IMR-90 (cell line): ENCODE results near the gene CLEC3B. TPM values are rescaled to one million over a fixed set of nuclear protein-coding genes. Genes with fewer than 3 reads are reported as not detected.

Experiments
- ATAC-seq: fragments of 200-7000 bp; cut with Tn5 transposase; 2 replicates; pipeline ENCODE4 v1.9.1; 2020; ENCODE audit warnings: low read depth, mild to moderate bottlenecking, moderate library complexity
- BruUV-seq: library from RNA; stranded (reverse); fragments of 400-500 nt; replicated peaks from 2 replicates; lab custom pipeline; 2021; lab: Mats Ljungman, UMichigan
- CTCF ChIA-PET: fragments of 300-600 bp; formaldehyde crosslinking; extraction: SDS; loops from one replicate; lab custom pipeline; 2021; ENCODE audit warnings: antibody characterized with exemption; lab: Yijun Ruan, JAX
- POLR2A ChIA-PET: fragments of 300-600 bp; sonication (Branson Sonifier 250); formaldehyde crosslinking; loops from one replicate; lab custom pipeline; 2022; ENCODE audit warnings: antibody characterized with exemption; ENCODE audit not compliant: unreplicated experiment; lab: Charles Lee
- DNase-seq: peaks from one replicate; pipeline ENCODE4 v3.0.0; 2013
- H2AFZ ChIP-seq: replicated peaks from 2 replicates; pipeline ENCODE3; 2013; ENCODE audit warnings: low read length, mild to moderate bottlenecking; ENCODE audit not compliant: poor library complexity
- H2AK5ac ChIP-seq: 2 replicates; pipeline ENCODE4 v1.6.1; 2013; ENCODE audit warnings: low read depth, low read length, inconsistent platforms
- H2AK9ac ChIP-seq: replicated peaks from 2 replicates; pipeline ENCODE3; 2013; ENCODE audit warnings: mild to moderate bottlenecking, low read depth, low read length, moderate library complexity; ENCODE audit not compliant: poor library complexity
- H2BK120ac ChIP-seq: 2 replicates; pipeline ENCODE4 v1.6.1; 2013; ENCODE audit warnings: low read depth, low read length, inconsistent platforms
- H2BK15ac ChIP-seq: 3 replicates; pipeline ENCODE4 v1.6.1; 2013; ENCODE audit warnings: low read depth, low read length, inconsistent platforms
- H2BK20ac ChIP-seq: 2 replicates; pipeline ENCODE4 v1.6.1; 2013; ENCODE audit warnings: low read depth, mild to moderate bottlenecking, inconsistent platforms, low read length, moderate library complexity
- H2BK5ac ChIP-seq: 2 replicates; pipeline ENCODE4 v1.6.1; 2013; ENCODE audit warnings: mild to moderate bottlenecking, low read depth, low read length, inconsistent platforms; ENCODE audit not compliant: poor library complexity, severe bottlenecking
- H3K14ac ChIP-seq: replicated peaks from 2 replicates; pipeline ENCODE4 v1.6.1; 2013; ENCODE audit warnings: low read depth, low read length, inconsistent platforms
- H3K18ac ChIP-seq: 2 replicates; pipeline ENCODE4 v1.6.1; 2013; ENCODE audit warnings: low read depth, low read length, control low read depth
- H3K23ac ChIP-seq: 2 replicates; pipeline ENCODE4 v1.6.1; 2013; ENCODE audit warnings: low read depth, low read length, inconsistent platforms
- H3K27ac ChIP-seq: 2 replicates; pipeline ENCODE4 v1.5.1; 2013; ENCODE audit warnings: mild to moderate bottlenecking, control low read depth, low read length; ENCODE audit not compliant: insufficient read depth
- H3K27me3 ChIP-seq: 2 replicates; pipeline ENCODE4 v1.6.1; 2013; ENCODE audit warnings: low read length; ENCODE audit not compliant: control insufficient read depth, insufficient read depth
- H3K36me3 ChIP-seq: 2 replicates; pipeline ENCODE4 v1.6.1; 2013; ENCODE audit warnings: low read length, mixed read lengths; ENCODE audit not compliant: control insufficient read depth, insufficient read depth
- H3K4ac ChIP-seq: 2 replicates; pipeline ENCODE4 v1.6.1; 2013; ENCODE audit warnings: low read depth, low read length, inconsistent platforms
- H3K4me1 ChIP-seq: 2 replicates; pipeline ENCODE4 v1.6.1; 2013; ENCODE audit warnings: low read length, mixed read lengths; ENCODE audit not compliant: control insufficient read depth, insufficient read depth
- H3K4me2 ChIP-seq: 2 replicates; pipeline ENCODE4 v1.6.1; 2013; ENCODE audit warnings: low read depth, mild to moderate bottlenecking, control low read depth, low read length, moderate library complexity
- H3K4me3 ChIP-seq: 2 replicates; pipeline ENCODE4 v1.5.1; 2013; ENCODE audit warnings: low read depth, mild to moderate bottlenecking, control low read depth, low read length, moderate library complexity; ENCODE audit not compliant: insufficient read depth
- H3K56ac ChIP-seq: 2 replicates; pipeline ENCODE4 v1.6.1; 2013; ENCODE audit warnings: low read length, inconsistent platforms; ENCODE audit not compliant: insufficient read depth; ENCODE audit errors: extremely low read depth
- H3K79me1 ChIP-seq, 2 experiments: 2 replicates each; pipeline ENCODE4 v1.6.1; 2013; ENCODE audit warnings: low read length in 2 of 2, inconsistent platforms in 1 of 2, low read depth in 1 of 2
- H3K9ac ChIP-seq: 2 replicates; pipeline ENCODE4 v1.6.1; 2013; ENCODE audit warnings: low read depth, low read length, control low read depth
- H3K9me1 ChIP-seq: 2 replicates; pipeline ENCODE4 v1.6.1; 2013; ENCODE audit warnings: low read length, inconsistent platforms; ENCODE audit not compliant: insufficient read depth
- H3K9me3 ChIP-seq: 2 replicates; pipeline ENCODE4 v1.6.1; 2013; ENCODE audit warnings: low read length; ENCODE audit not compliant: control insufficient read depth, insufficient read depth
- H4K20me1 ChIP-seq: 2 replicates; pipeline ENCODE4 v1.6.1; 2013; ENCODE audit warnings: low read length, inconsistent platforms; ENCODE audit not compliant: insufficient read depth
- H4K5ac ChIP-seq: 2 replicates; pipeline ENCODE4 v1.6.1; 2013; ENCODE audit warnings: mild to moderate bottlenecking, low read depth, low read length, control low read depth
- H4K8ac ChIP-seq, 2 experiments: 2 replicates each; pipeline ENCODE4 v1.6.1; 2013; ENCODE audit warnings: low read depth in 2 of 2, low read length in 2 of 2, control low read depth in 1 of 2, inconsistent platforms in 1 of 2
- H4K91ac ChIP-seq: 2 replicates; pipeline ENCODE4 v1.6.1; 2013; ENCODE audit warnings: low read depth, low read length, inconsistent platforms; ENCODE audit not compliant: insufficient read depth
- MAFK ChIP-seq: IDR thresholded peaks from 2 replicates; pipeline ENCODE4 v1.6.1; 2012; ENCODE audit warnings: low read depth, low read length, improper control_type of control experiment
- NFE2L2 ChIP-seq: fragments of 150-350 bp; IDR thresholded peaks from 2 replicates; pipeline ENCODE4 v1.6.1; 2016; ENCODE audit warnings: low read depth, mild to moderate bottlenecking, low read length
- WGBS, 2 experiments: methylation state at CpG; one replicate each; pipeline versions ENCODE4 v1.1.5 to v1.1.7; 2013; ENCODE audit warnings: missing lambda C conversion rate in 2 of 2; ENCODE audit not compliant: insufficient read length in 1 of 2; ENCODE audit errors: extremely low coverage in 2 of 2; 5-methylcytosine and 5-hydroxymethylcytosine counted together
- dilution Hi-C: fragments of 300-500 bp; cut with HindIII; formaldehyde crosslinking; loops from one replicate; pipeline ENCODE4 v1.14.3; 2018; ENCODE audit warnings: low sequenced_read_pairs; ENCODE audit not compliant: unreplicated experiment
- in situ Hi-C: fragments of 300-500 bp; cut with MboI; formaldehyde crosslinking; loops from 3 replicates; pipeline ENCODE4 v1.14.3; 2019; ENCODE audit warnings: low sequenced_read_pairs, inconsistent platforms, mixed read lengths
- intact Hi-C: fragments of 100-400 bp; cut with micrococcal nuclease; formaldehyde crosslinking; loops from 2 replicates; pipeline ENCODE4 v1.10.0; 2022
- polyA plus RNA-seq, 3 experiments: library from polyadenylated mRNA; depleted of rRNA; stranded (reverse); fragments of >200 nt; gene quantifications; 2 replicates each; pipeline ENCODE4 v1.2.3, GENCODE V29; 2012; ENCODE audit warnings: low replicate concordance in 1 of 3
- total RNA-seq: library from RNA; depleted of rRNA; stranded (reverse); fragments of >200 nt; gene quantifications from 2 replicates; pipeline ENCODE4 v1.2.3, GENCODE V29; 2012

The CLEC3B gene
- total and polyA plus RNA-seq, 2 of the 4 experiments (the other 2 are of a cell fraction): 3.6 to 13.2 TPM

- Histone ChIP-seq H3K9me3 (no peaks in the 10 kb centered on the region), H2AK5ac (peak overlapping the region; percentile 82), H3K9ac (peak overlapping the region; percentile 61), H2BK15ac (peak overlapping the region; percentile 85; the same call in 2 of the 3 replicates), H3K14ac (peak overlapping the region; percentile 97), H2BK20ac (peak overlapping the region; percentile 96), H3K27me3 (no peaks in the 10 kb centered on the region), H3K4ac (peak overlapping the region; percentile 97), H3K18ac (peak overlapping the region; percentile 91), H4K91ac (peak overlapping the region; percentile 96), H3K4me1 (peaks cover 30% of the 10 kb centered on the region), H2BK5ac (peak overlapping the region; percentile 96), H2BK120ac (peak overlapping the region; percentile 97), H4K8ac (peak overlapping the region; percentile 45 to 91), H3K27ac (peak overlapping the region; percentile 97), H4K5ac (peak overlapping the region; percentile 93), H4K20me1 (peaks cover 5% of the 10 kb centered on the region), H3K23ac (peak overlapping the region; percentile 96), H3K36me3 (peaks cover 4% of the 10 kb centered on the region; the same call in 1 of the 2 replicates), H3K79me1 (peaks cover 0 to 33% of the 10 kb centered on the region in 2 experiments; a peak in 2 of 4 replicates), H3K4me2 (peak overlapping the region; percentile 89), H3K56ac (peak overlapping the region; percentile 95), H2AFZ (peak overlapping the region; percentile 65), H2AK9ac (peak overlapping the region; percentile 95), H3K4me3 (0 out of 2 replicates have a peak overlapping the region, but pooled peaks have one; percentile 13), H3K9me1 (peaks cover 36% of the 10 kb centered on the region)
- ATAC-seq (peak; percentile 77), DNase-seq (peak; percentile 91)
- POLR2A ChIA-PET: interaction anchor here (0.6 kb wide), 1 partner anchor 679 kb away, joined by 3 read pairs; no protein-coding TSS in a partner anchor
- CTCF ChIA-PET: interaction anchor here (0.6 to 1.5 kb wide), 4 partner anchors 10 to 708 kb away, joined by 3 to 5 read pairs (median 4); partner anchors contain the start of gene CLEC3B
- in situ Hi-C loops: no loop called here
- TF ChIP-seq MAFK (peak; percentile 88), NFE2L2 (no peak)
- dilution Hi-C loops: no loop called here
- WGBS, 2 experiments: no CpG with 5 or more reads among the region's 7 CpGs
- BruUV-seq: no TSS peak
- intact Hi-C loops: no loop called here
Observed at GRCh38 chr3:45011756-45012508, 14.2 kb upstream of the CLEC3B start.
